Osteoblast (primary cell): ENCODE data around the gene COL16A1. TPM values are rescaled to one million over a fixed set of nuclear protein-coding genes. Genes with fewer than 3 reads are reported as not detected.

Experiments
- DNase-seq: peaks from one replicate; pipeline ENCODE4 v3.0.0; 2011; ENCODE audit warnings: low spot score, mixed read lengths; ENCODE audit not compliant: insufficient read length; ENCODE audit errors: missing footprints
- H2AFZ ChIP-seq: 2 replicates; pipeline ENCODE4 v1.6.0; 2011; ENCODE audit warnings: mild to moderate bottlenecking, low read length
- H3K27ac ChIP-seq: 2 replicates; pipeline ENCODE4 v1.5.1; 2011; ENCODE audit warnings: mild to moderate bottlenecking, low read depth, low read length, moderate library complexity
- H3K27me3 ChIP-seq: 2 replicates; pipeline ENCODE4 v1.6.0; 2012; ENCODE audit warnings: mild to moderate bottlenecking, control low read depth, inconsistent platforms, low read length, moderate library complexity; ENCODE audit not compliant: insufficient read depth
- H3K36me3 ChIP-seq: 2 replicates; pipeline ENCODE4 v1.5.1; 2011; ENCODE audit warnings: mild to moderate bottlenecking, low read length, control low read depth, moderate library complexity; ENCODE audit not compliant: insufficient read depth
- H3K4me1 ChIP-seq: 2 replicates; pipeline ENCODE4 v1.5.1; 2011; ENCODE audit warnings: mild to moderate bottlenecking, low read length, control low read depth, moderate library complexity; ENCODE audit not compliant: insufficient read depth
- H3K4me2 ChIP-seq: 2 replicates; pipeline ENCODE4 v1.6.0; 2011; ENCODE audit warnings: mild to moderate bottlenecking, low read length; ENCODE audit not compliant: insufficient read depth
- H3K4me3 ChIP-seq: fragments of 200-600 bp; sonication (generic); 3 replicates; pipeline ENCODE4 v1.5.1; 2012; ENCODE audit warnings: mild to moderate bottlenecking, low read length, inconsistent platforms; ENCODE audit not compliant: insufficient read depth
- H3K79me2 ChIP-seq: 2 replicates; pipeline ENCODE4 v1.6.0; 2012; ENCODE audit warnings: mild to moderate bottlenecking, low read length, control low read depth, inconsistent platforms; ENCODE audit not compliant: insufficient read depth
- H3K9me3 ChIP-seq: 2 replicates; pipeline ENCODE4 v1.5.1; 2011; ENCODE audit warnings: low read depth, low read length, control low read depth
- H4K20me1 ChIP-seq: 2 replicates; pipeline ENCODE4 v1.6.0; 2012; ENCODE audit warnings: mild to moderate bottlenecking, low read length, control low read depth; ENCODE audit not compliant: insufficient read depth
- CTCF ChIP-seq: IDR thresholded peaks from 2 replicates; pipeline ENCODE4 v1.5.1; 2011; ENCODE audit warnings: mild to moderate bottlenecking, low read depth, low read length, moderate library complexity; ENCODE audit errors: extremely low read depth
- total RNA-seq: library from RNA; depleted of rRNA; stranded (reverse); fragments of >200 nt; gene quantifications from 2 replicates; pipeline ENCODE4 v1.2.3, GENCODE V29; 2012

Gene COL16A1
- 158 and 197 TPM in 2 replicates for total RNA-seq

GRCh38 chr1:31703431-31704270, at the start of gene COL16A1:
Gene COL16A1 (minus strand): TSS chr1:31704017. CDS start chr1:31702193, 1,824 bp downstream.
- peak within 1 kb of the TSS; percentile 92 for H3K4me2 ChIP-seq
- peak; percentile 90 for DNase-seq
- peak within 1 kb of the TSS; percentile 85 for H3K27ac ChIP-seq
- TF ChIP-seq CTCF = no peak
- peak within 1 kb of the TSS; percentile 77 for H3K4me3 ChIP-seq
- H3K79me2 ChIP-seq = peaks cover 35% of the 10 kb centered on the region
- H3K36me3 ChIP-seq = peaks cover 22% of the 10 kb centered on the region
- H4K20me1 ChIP-seq = no peaks in the 10 kb centered on the region
- no peaks in the 10 kb centered on the region for H3K9me3 ChIP-seq
- H2AFZ ChIP-seq = peak within 1 kb of the TSS; percentile 37
- peaks cover 77% of the 10 kb centered on the region for H3K4me1 ChIP-seq
- H3K27me3 ChIP-seq = no peaks in the 10 kb centered on the region

DNA sequence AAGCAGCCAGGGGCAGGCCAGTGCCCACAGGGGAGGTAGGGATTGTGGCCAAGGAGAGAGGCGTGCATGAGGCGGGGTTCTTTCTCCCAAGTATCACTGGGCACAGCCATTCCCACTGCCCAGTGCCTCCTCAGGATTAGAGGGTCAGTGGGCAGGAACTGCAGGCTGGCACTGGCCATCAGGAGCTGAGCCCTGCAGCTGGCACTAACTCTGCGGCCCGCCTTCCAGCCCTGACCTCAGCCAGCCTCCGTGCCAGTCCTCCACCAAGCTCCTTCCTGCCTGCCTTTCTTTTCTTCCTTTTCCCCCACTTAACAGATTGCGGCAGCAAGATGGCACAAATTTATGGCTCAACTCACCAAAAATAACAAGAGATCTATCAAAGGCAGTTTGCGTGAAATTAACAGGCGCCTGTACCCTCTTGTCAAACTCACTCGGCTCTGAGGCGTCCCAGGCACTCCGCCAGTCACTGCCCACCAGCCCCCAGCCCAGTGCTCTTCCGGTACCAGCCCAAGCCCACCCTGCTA, 49.2 kb upstream of the COL16A1 start:
- Histone ChIP-seq H3K9me3 (no peaks in the 10 kb centered on the region), H4K20me1 (peaks cover 32% of the 10 kb centered on the region), H3K4me1 (peaks cover 23% of the 10 kb centered on the region), H3K79me2 (no peaks in the 10 kb centered on the region), H2AFZ (no peak overlapping the region), H3K4me2 (no peak overlapping the region), H3K27ac (no peak overlapping the region), H3K4me3 (no peak overlapping the region), H3K27me3 (no peaks in the 10 kb centered on the region), H3K36me3 (no peaks in the 10 kb centered on the region)
- DNase-seq = no peak
- no peak for TF ChIP-seq CTCF

GRCh38 chr1:31752258-31752657, 48.4 kb upstream of the COL16A1 start:
- no peak overlapping the region for H3K27ac ChIP-seq
- peaks cover 23% of the 10 kb centered on the region for H3K4me1 ChIP-seq
- no peak overlapping the region for H3K4me3 ChIP-seq
- peaks cover 33% of the 10 kb centered on the region for H4K20me1 ChIP-seq
- TF ChIP-seq CTCF = no peak
- DNase-seq = no peak
- H3K4me2 ChIP-seq = no peak overlapping the region
- H2AFZ ChIP-seq = no peak overlapping the region
- no peaks in the 10 kb centered on the region for H3K9me3 ChIP-seq
- H3K79me2 ChIP-seq = no peaks in the 10 kb centered on the region
- H3K36me3 ChIP-seq = no peaks in the 10 kb centered on the region
- no peaks in the 10 kb centered on the region for H3K27me3 ChIP-seq

- no peaks in the 10 kb centered on the region for H3K27me3 ChIP-seq
- peaks cover 23% of the 10 kb centered on the region for H3K4me1 ChIP-seq
- no peak overlapping the region for H2AFZ ChIP-seq
- no peak overlapping the region for H3K4me3 ChIP-seq
- H3K9me3 ChIP-seq = no peaks in the 10 kb centered on the region
- H3K4me2 ChIP-seq = no peak overlapping the region
- TF ChIP-seq CTCF = no peak
- DNase-seq = no peak
- H3K36me3 ChIP-seq = no peaks in the 10 kb centered on the region
- H3K79me2 ChIP-seq = no peaks in the 10 kb centered on the region
- no peak overlapping the region for H3K27ac ChIP-seq
- peaks cover 33% of the 10 kb centered on the region for H4K20me1 ChIP-seq
Measured at GRCh38 chr1:31751822-31752241, 48.0 kb upstream of the COL16A1 start.
